ENCODE measurements around the gene MUSK.

The MUSK gene

GRCh38 chr9:110758201-110758600 is 89.6 kb downstream of the MUSK start:
- H3K9me3 ChIP-seq (ENCODE audit: severe bottlenecking), result no peaks in the 10 kb centered on the region

GRCh38 chr9:110762783-110763182 is 94.2 kb downstream of the MUSK start:
- Histone ChIP-seq H3K27ac (ENCODE audit: poor library complexity, severe bottlenecking) (no peak overlapping the region), H3K27me3 (ENCODE audit: insufficient read depth, poor library complexity, severe bottlenecking) (no peaks in the 10 kb centered on the region), H3K9me3 (ENCODE audit: severe bottlenecking) (no peaks in the 10 kb centered on the region), H3K36me3 (ENCODE audit: low read depth) (no peaks in the 10 kb centered on the region), H3K4me3 (ENCODE audit: severe bottlenecking) (no peak overlapping the region), H3K4me1 (ENCODE audit: insufficient read depth, poor library complexity, severe bottlenecking) (peaks cover 13% of the 10 kb centered on the region)
- TF ChIP-seq, protein P1, sequence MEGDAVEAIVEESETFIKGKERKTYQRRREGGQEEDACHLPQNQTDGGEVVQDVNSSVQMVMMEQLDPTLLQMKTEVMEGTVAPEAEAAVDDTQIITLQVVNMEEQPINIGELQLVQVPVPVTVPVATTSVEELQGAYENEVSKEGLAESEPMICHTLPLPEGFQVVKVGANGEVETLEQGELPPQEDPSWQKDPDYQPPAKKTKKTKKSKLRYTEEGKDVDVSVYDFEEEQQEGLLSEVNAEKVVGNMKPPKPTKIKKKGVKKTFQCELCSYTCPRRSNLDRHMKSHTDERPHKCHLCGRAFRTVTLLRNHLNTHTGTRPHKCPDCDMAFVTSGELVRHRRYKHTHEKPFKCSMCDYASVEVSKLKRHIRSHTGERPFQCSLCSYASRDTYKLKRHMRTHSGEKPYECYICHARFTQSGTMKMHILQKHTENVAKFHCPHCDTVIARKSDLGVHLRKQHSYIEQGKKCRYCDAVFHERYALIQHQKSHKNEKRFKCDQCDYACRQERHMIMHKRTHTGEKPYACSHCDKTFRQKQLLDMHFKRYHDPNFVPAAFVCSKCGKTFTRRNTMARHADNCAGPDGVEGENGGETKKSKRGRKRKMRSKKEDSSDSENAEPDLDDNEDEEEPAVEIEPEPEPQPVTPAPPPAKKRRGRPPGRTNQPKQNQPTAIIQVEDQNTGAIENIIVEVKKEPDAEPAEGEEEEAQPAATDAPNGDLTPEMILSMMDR (IDR thresholded peaks at IDR 0.05; ENCODE audit: poor library complexity, severe bottlenecking), result no peak
- ATAC-seq (ENCODE audit: low read depth), result no peak
- no peak for DNase-seq (ENCODE audit: low spot score)

More at GRCh38 chr9:110758201-110758600, 89.6 kb downstream of the MUSK start:
- Histone ChIP-seq H3K27me3 (ENCODE audit: insufficient read depth, poor library complexity, severe bottlenecking) (no peaks in the 10 kb centered on the region), H3K27ac (ENCODE audit: poor library complexity, severe bottlenecking) (no peak overlapping the region), H3K4me1 (ENCODE audit: insufficient read depth, poor library complexity, severe bottlenecking) (peaks cover 28% of the 10 kb centered on the region), H3K36me3 (ENCODE audit: low read depth) (no peaks in the 10 kb centered on the region), H3K4me3 (ENCODE audit: severe bottlenecking) (no peak overlapping the region)
- TF ChIP-seq, protein P1 (IDR thresholded peaks at IDR 0.05; ENCODE audit: poor library complexity, severe bottlenecking), result no peak
- DNase-seq (ENCODE audit: low spot score), result no peak
- ATAC-seq (ENCODE audit: low read depth), result no peak

GRCh38 chr9:110763568-110763967 is 95.0 kb downstream of the MUSK start:
- Histone ChIP-seq H3K4me3 (ENCODE audit: severe bottlenecking) (no peak overlapping the region), H3K36me3 (ENCODE audit: low read depth) (no peaks in the 10 kb centered on the region), H3K27me3 (ENCODE audit: insufficient read depth, poor library complexity, severe bottlenecking) (no peaks in the 10 kb centered on the region), H3K9me3 (ENCODE audit: severe bottlenecking) (no peaks in the 10 kb centered on the region), H3K4me1 (ENCODE audit: insufficient read depth, poor library complexity, severe bottlenecking) (peaks cover 13% of the 10 kb centered on the region), H3K27ac (ENCODE audit: poor library complexity, severe bottlenecking) (no peak overlapping the region)
- DNase-seq (ENCODE audit: low spot score) (no peak), ATAC-seq (ENCODE audit: low read depth) (no peak)
- TF ChIP-seq, protein P1 (IDR thresholded peaks at IDR 0.05; ENCODE audit: poor library complexity, severe bottlenecking), result no peak

DNA sequence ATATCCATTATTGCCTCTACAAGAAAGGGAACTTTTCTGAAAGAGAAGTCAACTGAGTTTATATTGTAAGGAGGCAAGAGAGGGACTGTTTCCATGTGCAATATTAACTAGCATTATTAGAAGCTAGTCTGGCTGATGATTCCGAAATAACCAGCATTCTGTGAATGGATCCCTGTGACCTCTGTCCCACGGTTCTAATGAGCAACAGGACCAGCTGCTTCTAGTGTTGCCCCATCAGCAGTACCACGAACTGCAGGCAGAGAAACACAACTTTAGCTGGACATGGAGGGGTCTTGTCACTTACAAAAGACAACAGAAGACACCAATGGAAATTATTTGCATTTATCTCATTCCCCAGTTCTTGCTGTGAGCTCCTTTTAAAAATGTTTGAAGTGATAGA is 95.4 kb downstream of the MUSK start:
- Histone ChIP-seq H3K4me1 (ENCODE audit: insufficient read depth, poor library complexity, severe bottlenecking) (peaks cover 13% of the 10 kb centered on the region), H3K9me3 (ENCODE audit: severe bottlenecking) (no peaks in the 10 kb centered on the region), H3K4me3 (ENCODE audit: severe bottlenecking) (no peak overlapping the region), H3K36me3 (ENCODE audit: low read depth) (no peaks in the 10 kb centered on the region), H3K27ac (ENCODE audit: poor library complexity, severe bottlenecking) (no peak overlapping the region), H3K27me3 (ENCODE audit: insufficient read depth, poor library complexity, severe bottlenecking) (no peaks in the 10 kb centered on the region)
- no peak for DNase-seq (ENCODE audit: low spot score)
- ATAC-seq (ENCODE audit: low read depth), result no peak
- TF ChIP-seq, protein P1 (IDR thresholded peaks at IDR 0.05; ENCODE audit: poor library complexity, severe bottlenecking), result no peak

DNA sequence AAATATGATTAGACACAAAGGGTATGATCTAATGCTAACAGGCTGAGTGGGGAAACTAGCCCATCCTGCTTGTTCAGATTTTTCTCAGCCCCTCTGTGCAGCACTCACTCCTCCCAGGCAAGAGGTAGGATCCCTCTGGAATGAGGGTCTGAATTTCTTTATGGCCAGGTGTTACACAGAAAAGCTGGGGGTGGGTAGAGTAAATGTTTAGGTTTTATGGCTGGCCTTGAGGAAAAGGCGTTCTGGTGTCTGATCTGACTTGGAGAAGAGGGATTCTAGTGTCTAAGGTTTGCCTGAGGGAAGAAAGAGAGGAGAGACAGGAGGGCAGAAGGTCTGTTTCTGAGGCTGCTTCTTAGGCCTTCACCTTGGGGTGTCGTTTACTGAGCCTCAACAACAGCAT is 97.3 kb downstream of the MUSK start:
- Histone ChIP-seq H3K9me3 (ENCODE audit: severe bottlenecking) (no peaks in the 10 kb centered on the region), H3K27ac (ENCODE audit: poor library complexity, severe bottlenecking) (no peak overlapping the region), H3K4me3 (ENCODE audit: severe bottlenecking) (no peak overlapping the region), H3K27me3 (ENCODE audit: insufficient read depth, poor library complexity, severe bottlenecking) (no peaks in the 10 kb centered on the region), H3K4me1 (ENCODE audit: insufficient read depth, poor library complexity, severe bottlenecking) (peaks cover 13% of the 10 kb centered on the region), H3K36me3 (ENCODE audit: low read depth) (no peaks in the 10 kb centered on the region)
- TF ChIP-seq, protein P1 (IDR thresholded peaks at IDR 0.05; ENCODE audit: poor library complexity, severe bottlenecking), result no peak
- DNase-seq (ENCODE audit: low spot score) (no peak), ATAC-seq (ENCODE audit: low read depth) (no peak)

Measured in RWPE2 (cell line).